Measurements from ENCODE around the gene PAX7.

- TF ChIP-seq POLR2AphosphoS5 (IDR thresholded peaks at IDR 0.05; ENCODE audit: low read depth, low read length) = no peak
- TF ChIP-seq REST (IDR thresholded peaks at IDR 0.05; ENCODE audit: insufficient read depth in 1 of 2, low read depth in 2 of 2, low read length in 2 of 2) = no peak
- TF ChIP-seq FOXP2 (optimal IDR thresholded peaks at IDR 0.05; ENCODE audit: borderline replicate concordance, extremely low read depth, extremely low read length, insufficient read depth) = no peak
- no peak for TF ChIP-seq SIN3A (IDR thresholded peaks at IDR 0.05; ENCODE audit: borderline replicate concordance, insufficient read depth, low read length)
These were observed 13.4 kb downstream of the PAX7 start for GRCh38 chr1:18644013-18644399.

All from PFSK-1 (cell line).